Skeletal muscle tissue (tissue), 4 donors: ENCODE measurements around the gene KIF19. TPM values are rescaled to one million over a fixed set of nuclear protein-coding genes. Genes with fewer than 3 reads are reported as not detected.

ENCODE experiments used
- H3K27ac ChIP-seq: one replicate; pipeline ENCODE4 v1.7.0; 2013; ENCODE audit warnings: mild to moderate bottlenecking, low read depth, low read length, inconsistent platforms
- H3K27me3 ChIP-seq, 3 donors: one replicate each; pipeline ENCODE4 v1.7.0; 2013; ENCODE audit warnings: low read length in 3 of 3; ENCODE audit not compliant: control insufficient read depth in 3 of 3, insufficient read depth in 3 of 3
- H3K36me3 ChIP-seq, 3 donors: one replicate each; pipeline ENCODE4 v1.7.0; 2013; ENCODE audit warnings: low read length in 3 of 3; ENCODE audit not compliant: control insufficient read depth in 3 of 3, insufficient read depth in 3 of 3
- H3K4me1 ChIP-seq, 3 donors: one replicate each; pipeline ENCODE4 v1.7.0; 2013; ENCODE audit warnings: low read length in 3 of 3, mild to moderate bottlenecking in 3 of 3; ENCODE audit not compliant: control insufficient read depth in 3 of 3, insufficient read depth in 3 of 3
- H3K4me3 ChIP-seq, 3 donors: one replicate each; pipeline ENCODE4 v1.7.0; 2013; ENCODE audit warnings: low read length in 3 of 3
- H3K9ac ChIP-seq, 3 donors: one replicate each; pipeline ENCODE4 v1.7.0; 2013; ENCODE audit warnings: low read length in 3 of 3, mild to moderate bottlenecking in 3 of 3, moderate library complexity in 2 of 3, low read depth in 1 of 3
- H3K9me3 ChIP-seq, 3 donors: one replicate each; pipeline ENCODE4 v1.7.0; 2013; ENCODE audit warnings: low read length in 3 of 3; ENCODE audit not compliant: control insufficient read depth in 3 of 3
- total RNA-seq: library from RNA; depleted of rRNA; stranded (reverse); fragments of >200 nt; gene quantifications from one replicate; pipeline ENCODE4 v1.2.3, GENCODE V29; 2014
- donor health status: Osteomylitis.

Gene KIF19
- total RNA-seq, 1 donor from 2014 or later = 1.0 TPM

- peak overlapping the region; percentile 56 to 75 (median 71) for H3K4me3 ChIP-seq
- no peaks in the 10 kb centered on the region for H3K36me3 ChIP-seq
- H3K27ac ChIP-seq = peak overlapping the region; percentile 88
- no peaks in the 10 kb centered on the region for H3K9me3 ChIP-seq
- H3K27me3 ChIP-seq = no peaks in the 10 kb centered on the region
- peaks cover 19 to 24% (median 21%) of the 10 kb centered on the region in 3 donors for H3K4me1 ChIP-seq
- H3K9ac ChIP-seq = peak overlapping the region; percentile 76 to 93 (median 77)
Measured at GRCh38 chr17:74380086-74380958, 54.3 kb downstream of the KIF19 start.

GRCh38 chr17:74380959-74381808, 55.2 kb downstream of the KIF19 start:
- Histone ChIP-seq H3K27ac (peak overlapping the region; percentile 88), H3K9me3 (no peaks in the 10 kb centered on the region), H3K4me3 (peak overlapping the region; percentile 22 to 71 (median 44))

GRCh38 chr17:74383141-74383540, 57.1 kb downstream of the KIF19 start:
- Histone ChIP-seq H3K36me3 (no peaks in the 10 kb centered on the region), H3K9me3 (no peaks in the 10 kb centered on the region), H3K9ac (no peak overlapping the region), H3K27me3 (no peaks in the 10 kb centered on the region), H3K4me3 (no peak overlapping the region), H3K27ac (no peak overlapping the region), H3K4me1 (peaks cover 41 to 47% (median 42%) of the 10 kb centered on the region in 3 donors)

More at GRCh38 chr17:74380959-74381808, 55.2 kb downstream of the KIF19 start:
- peaks cover 21 to 28% (median 24%) of the 10 kb centered on the region in 3 donors for H3K4me1 ChIP-seq
- no peaks in the 10 kb centered on the region for H3K27me3 ChIP-seq
- H3K36me3 ChIP-seq = no peaks in the 10 kb centered on the region
- peak overlapping the region; percentile 57 to 93 (median 76) for H3K9ac ChIP-seq

- Histone ChIP-seq H3K4me1 (peaks cover 45 to 52% (median 48%) of the 10 kb centered on the region in 3 donors), H3K9ac (no peak overlapping the region), H3K27ac (no peak overlapping the region), H3K4me3 (no peak overlapping the region), H3K27me3 (no peaks in the 10 kb centered on the region), H3K9me3 (no peaks in the 10 kb centered on the region), H3K36me3 (no peaks in the 10 kb centered on the region)
Measured at GRCh38 chr17:74385201-74385600, 59.2 kb downstream of the KIF19 start.

GRCh38 chr17:74386386-74386785, 60.4 kb downstream of the KIF19 start:
- Histone ChIP-seq H3K27me3 (no peaks in the 10 kb centered on the region), H3K9ac (peak overlapping the region; percentile 30 to 62 (median 48)), H3K27ac (peak overlapping the region; percentile 84), H3K9me3 (no peaks in the 10 kb centered on the region), H3K4me3 (peak overlapping the region; percentile 15 to 49 (median 48)), H3K4me1 (peaks cover 34 to 43% (median 38%) of the 10 kb centered on the region in 3 donors), H3K36me3 (no peaks in the 10 kb centered on the region)

GRCh38 chr17:74387365-74388218, 61.6 kb downstream of the KIF19 start:
- Histone ChIP-seq H3K4me1 (peaks cover 35 to 47% (median 40%) of the 10 kb centered on the region in 3 donors), H3K36me3 (no peaks in the 10 kb centered on the region), H3K9ac (peak overlapping the region in 2 of 3 donors; percentile 33 to 51), H3K27ac (peak overlapping the region; percentile 84), H3K27me3 (no peaks in the 10 kb centered on the region), H3K9me3 (no peaks in the 10 kb centered on the region), H3K4me3 (peak overlapping the region in 1 of 3 donors; percentile 45)

- Histone ChIP-seq H3K4me1 (peaks cover 50 to 61% (median 54%) of the 10 kb centered on the region in 3 donors), H3K4me3 (no peak overlapping the region), H3K9ac (peak overlapping the region in 1 of 3 donors; percentile 25), H3K27ac (peak overlapping the region; percentile 41), H3K9me3 (peaks cover 0 to 2% (median 0%) of the 10 kb centered on the region in 3 donors), H3K27me3 (no peaks in the 10 kb centered on the region), H3K36me3 (no peaks in the 10 kb centered on the region)
Measured at GRCh38 chr17:74389084-74389753, 63.2 kb downstream of the KIF19 start.

- peaks cover 59 to 70% (median 63%) of the 10 kb centered on the region in 3 donors for H3K4me1 ChIP-seq
- H3K27me3 ChIP-seq = no peaks in the 10 kb centered on the region
- no peak overlapping the region for H3K9ac ChIP-seq
- H3K36me3 ChIP-seq = no peaks in the 10 kb centered on the region
- H3K9me3 ChIP-seq = peaks cover 0 to 2% (median 0%) of the 10 kb centered on the region in 3 donors
- no peak overlapping the region for H3K4me3 ChIP-seq
- no peak overlapping the region for H3K27ac ChIP-seq
Measured at GRCh38 chr17:74389937-74390679, 64.1 kb downstream of the KIF19 start.
